Measurements from ENCODE around the gene PPARD.

The PPARD gene

DNA sequence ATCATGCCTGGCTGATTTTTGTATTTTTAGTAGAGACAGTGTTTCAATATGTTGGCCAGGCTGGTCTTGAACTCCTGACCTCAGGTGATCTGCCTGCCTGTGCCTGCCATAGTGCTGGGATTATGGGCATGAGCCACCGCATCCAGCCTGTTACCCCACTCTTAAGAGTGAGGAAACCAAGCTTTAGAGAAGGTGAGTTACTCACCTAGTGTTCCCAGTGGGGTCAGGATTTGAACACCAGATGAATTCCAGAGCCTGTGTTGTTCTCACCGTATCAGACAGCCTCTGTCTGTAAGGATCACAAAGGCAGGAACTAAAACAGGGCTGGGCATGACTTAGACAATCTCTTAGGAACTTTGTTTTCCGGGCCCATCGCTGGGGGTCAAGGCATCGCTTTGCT, 100.3 kb downstream of the PPARD start:
- DNase-seq: no peak

DNA sequence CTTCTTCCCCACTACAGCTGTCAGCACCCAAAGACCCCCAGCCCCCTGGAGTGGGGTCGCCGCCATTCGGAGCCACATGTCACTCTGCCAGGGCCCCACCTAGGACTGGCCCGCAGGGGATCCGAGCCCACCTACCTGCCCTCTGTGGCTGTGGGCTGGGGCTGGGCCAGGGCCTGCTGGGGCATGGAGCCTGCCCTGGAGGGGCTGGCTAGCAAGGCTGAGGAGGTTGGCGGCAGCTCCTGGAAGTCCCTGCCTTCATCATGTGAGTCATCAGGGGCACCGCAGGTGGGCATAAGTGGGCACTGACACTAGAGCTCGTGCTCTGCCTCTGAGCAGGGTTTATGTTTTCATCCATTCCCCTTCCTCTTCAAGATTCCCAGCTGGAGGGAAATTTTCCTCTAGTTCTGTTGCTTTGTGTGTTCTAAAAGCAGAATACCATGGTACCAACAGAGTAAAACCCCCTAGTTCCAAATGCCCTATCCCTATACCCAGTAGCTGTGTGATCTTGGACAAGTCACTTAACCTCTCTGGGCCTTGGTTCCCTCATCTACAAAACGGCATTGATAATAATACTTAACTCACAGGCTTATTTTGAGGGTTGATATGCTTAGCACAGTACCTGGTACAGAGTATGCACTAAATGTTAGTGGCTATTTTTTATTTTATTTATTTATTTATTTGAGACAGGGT, 101.1 kb downstream of the PPARD start:
- DNase-seq: no peak

DNA sequence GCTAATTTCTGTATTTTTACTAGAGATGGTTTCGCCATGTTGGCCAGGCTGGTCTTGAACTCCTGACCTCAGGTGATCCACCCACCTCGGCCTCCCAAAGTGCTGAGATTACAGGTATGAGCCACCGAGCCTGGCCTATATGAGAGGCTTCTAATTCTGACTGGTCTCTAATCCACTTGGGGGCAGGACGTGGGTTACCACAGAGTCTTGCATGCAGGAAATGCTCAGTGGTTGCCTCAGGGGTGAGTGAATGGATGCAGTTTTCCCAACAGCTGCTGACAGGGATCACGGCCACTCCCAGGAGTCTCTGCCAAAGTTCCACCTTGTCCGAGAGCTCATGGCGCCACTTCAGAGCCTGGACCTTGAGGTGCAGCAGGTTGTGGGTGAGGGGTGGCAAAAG, 103.3 kb downstream of the PPARD start:
- no peak for DNase-seq

DNA sequence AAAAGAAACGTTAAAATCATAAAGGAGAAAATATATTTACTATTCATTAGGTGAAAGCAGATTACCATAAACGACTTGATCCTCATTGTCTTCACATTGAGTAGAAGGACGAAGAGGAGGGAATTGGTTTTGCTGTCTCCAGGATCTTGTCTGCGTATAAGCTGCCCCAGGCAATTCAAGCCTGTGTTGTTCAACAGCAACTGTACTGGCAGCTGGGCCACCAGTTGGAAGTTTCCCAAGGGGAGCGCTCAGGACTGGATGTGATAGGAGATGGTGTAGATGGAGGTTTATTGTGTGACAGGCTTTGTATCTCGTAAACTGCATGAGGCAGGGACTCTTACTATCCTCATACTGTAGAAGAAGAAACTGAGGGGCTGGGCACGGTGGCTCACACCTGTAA, 105.8 kb downstream of the PPARD start:
- DNase-seq: no peak

DNA sequence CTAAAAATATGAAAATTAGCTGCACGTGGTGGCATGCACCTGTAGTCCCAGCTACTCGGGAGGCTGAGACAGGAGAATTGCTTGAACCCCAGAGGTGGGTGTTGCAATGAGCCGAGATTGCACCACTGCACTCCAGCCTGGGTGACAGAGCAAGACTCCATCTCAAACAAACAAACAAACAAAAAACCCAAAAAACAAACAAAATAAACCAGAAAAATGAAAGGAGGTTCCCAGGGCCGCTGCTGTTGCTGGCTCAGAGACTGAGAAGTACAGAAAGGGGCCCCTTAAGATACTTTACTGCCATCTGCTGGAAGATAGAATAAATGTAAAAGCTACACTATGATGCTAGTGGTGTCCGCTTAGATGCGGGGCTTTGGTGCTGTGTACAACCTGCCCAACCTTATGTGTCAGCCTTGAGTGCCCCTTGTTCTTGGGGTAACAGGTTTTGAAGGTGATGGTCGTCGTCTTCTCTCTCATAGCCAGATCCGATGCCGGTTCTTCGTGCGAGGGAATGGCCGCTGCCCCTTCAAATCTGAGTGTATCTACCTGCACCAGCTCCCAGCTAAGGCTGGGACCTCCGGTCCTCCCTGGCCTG, 107.0 kb downstream of the PPARD start:
- DNase-seq: peak in 7 of 14 donors; percentile 11 to 65 (median 18)

DNA sequence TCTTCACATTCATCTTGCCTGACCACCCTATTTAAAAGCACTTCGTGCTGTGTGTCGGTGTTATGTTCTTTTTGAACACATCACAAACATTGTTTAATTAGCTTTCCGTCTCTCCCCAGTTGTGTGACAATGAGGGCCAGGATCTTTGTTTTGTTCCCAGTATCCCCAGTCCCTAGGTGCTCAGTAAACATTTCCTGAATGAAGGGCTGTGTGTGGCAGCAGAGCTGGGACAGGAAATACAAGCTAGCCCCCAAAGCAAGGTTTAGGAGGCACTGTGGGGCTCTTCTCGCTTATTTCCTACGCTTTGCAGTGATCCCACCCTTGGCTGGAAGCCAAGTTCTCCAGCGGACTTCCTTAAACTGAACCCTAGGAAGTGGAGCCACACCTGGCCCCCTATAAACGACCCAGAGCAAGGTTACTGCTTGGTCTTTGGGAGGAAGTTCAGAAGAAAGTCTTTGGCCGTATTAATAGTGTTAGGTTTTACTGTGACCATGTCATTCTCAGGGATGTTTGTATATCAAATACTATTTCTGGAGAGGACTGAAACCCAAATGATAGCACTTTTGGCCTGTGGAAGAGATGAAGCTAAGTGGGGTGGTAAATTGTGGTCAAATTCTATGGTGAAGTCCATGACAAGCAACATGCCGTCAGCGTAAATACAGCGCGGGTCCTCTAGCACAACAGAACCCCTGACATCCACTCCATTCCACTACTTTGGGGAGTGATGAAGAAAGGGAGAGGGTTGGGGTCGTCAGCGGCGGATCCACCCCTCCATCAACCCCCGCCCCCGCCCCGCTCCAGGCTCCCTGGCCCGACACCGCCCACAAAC, 109.2 kb downstream of the PPARD start:
- DNase-seq: no peak

DNA sequence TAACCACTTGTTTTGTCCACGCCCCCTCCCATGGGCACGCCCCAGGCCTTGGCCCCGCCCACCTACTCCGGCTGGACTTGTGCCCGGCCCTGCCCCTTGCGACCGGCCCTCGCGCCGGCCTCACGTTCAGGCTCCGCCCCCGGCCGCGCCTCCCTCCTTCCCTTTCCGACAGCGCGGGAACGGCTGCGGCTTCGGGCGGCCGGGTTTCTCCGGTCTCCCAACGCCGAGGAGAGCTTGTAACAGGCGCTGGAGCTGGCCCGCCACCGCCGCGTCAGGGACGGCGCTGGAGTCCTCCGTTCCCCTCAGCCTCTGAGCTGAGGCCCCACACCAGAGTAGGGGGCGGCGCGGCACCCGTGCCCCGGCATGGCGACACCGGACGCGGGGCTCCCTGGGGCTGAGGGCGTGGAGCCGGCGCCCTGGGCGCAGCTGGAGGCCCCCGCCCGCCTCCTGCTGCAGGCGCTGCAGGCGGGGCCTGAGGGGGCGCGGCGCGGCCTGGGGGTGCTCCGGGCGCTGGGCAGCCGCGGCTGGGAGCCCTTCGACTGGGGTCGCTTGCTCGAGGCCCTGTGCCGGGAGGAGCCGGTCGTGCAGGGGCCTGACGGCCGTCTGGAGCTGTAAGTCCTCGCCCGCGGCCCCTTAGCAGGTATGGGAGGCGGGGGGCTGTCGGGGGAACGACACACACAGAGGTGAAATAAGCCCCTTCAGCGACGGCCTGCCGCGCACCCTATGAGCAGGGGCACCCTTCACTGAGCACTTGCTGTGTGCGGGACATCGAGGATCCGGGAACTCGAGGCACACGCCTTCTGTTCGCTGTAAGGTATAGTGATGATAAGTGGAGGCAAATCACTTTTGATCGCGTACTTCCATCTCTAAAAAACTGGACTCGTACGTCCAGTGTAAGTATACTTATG, 110.1 kb downstream of the PPARD start, which contains the start of gene FANCE:
FANCE (plus strand) TSS at position 156 of the 908 bp plus-strand sequence; CDS start at position 364, 208 bp downstream.
- peak; percentile 26 to 93 (median 82) for DNase-seq

DNA sequence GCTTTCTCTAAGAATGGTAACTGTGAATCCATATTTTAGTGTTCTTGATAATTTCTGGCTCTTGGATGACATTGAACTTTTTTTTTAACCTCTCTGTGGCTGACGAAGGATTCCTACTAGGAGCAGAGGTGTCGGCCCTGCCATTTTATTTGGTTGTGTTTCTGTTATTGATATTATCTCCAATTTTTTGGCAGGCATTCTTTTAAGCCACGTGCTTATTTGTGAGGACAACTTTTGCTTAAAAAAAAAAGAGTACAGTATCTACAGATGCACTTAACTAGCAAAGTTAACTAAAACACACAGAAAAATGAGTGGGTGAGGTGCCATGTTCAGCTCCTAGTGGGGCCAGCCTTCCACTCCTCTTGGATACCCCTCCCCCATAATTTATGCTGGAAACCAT, 110.9 kb downstream of the PPARD start:
- DNase-seq: no peak

DNA sequence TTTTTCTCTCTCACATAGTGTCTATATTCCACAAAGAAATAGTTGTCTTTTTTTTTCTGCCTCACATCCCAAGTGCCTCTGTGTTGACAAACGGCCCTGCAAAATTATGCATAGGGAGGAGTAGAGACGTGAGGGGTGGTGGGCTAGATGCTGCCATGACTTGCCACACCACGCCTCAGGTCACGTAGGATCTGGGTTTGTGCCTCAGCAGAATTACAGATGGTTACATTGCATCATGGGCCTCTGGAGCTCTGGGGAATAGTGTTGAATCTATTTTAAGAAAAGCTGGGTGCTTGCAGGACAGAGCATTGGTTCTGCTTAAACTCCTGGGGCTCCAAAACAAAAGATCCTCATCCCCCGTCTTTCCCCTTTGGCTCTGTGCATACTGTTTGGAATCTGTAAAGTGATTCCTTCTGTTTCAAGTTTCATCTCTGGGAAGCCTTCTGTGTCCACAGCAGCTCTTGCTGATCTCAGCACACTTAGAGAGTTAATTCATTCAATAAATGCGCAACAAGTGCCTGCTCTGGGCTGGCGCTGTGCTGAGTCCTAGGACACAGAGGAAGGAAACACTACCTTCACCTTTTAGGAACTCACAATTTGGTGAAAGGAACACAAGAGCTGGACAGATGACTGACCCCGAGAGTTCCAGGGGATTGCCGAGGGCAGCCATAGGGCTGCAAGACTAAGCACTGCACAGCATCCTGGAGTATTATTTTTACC, 112.2 kb downstream of the PPARD start:
- no peak for DNase-seq

DNA sequence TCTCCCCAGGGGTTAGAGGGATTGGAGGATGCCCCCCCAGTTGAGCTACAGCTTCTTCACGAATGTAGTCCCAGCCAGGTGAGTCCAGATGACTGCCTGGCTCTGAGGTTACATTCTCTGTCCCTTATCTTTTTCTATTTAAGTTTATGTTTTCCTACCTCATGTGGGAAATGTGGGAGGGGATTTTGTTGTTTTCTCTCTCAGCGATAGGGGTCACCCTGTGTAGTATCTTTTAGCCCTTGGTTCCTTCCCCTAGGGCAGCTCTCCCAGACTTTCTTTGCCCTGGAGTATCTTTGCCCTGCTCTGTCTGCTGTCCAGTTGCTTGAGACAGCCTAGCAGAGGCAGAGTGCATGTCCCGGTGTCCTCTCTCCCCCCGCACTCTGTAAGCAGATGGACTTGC, 115.5 kb downstream of the PPARD start:
- no peak for DNase-seq

DNA sequence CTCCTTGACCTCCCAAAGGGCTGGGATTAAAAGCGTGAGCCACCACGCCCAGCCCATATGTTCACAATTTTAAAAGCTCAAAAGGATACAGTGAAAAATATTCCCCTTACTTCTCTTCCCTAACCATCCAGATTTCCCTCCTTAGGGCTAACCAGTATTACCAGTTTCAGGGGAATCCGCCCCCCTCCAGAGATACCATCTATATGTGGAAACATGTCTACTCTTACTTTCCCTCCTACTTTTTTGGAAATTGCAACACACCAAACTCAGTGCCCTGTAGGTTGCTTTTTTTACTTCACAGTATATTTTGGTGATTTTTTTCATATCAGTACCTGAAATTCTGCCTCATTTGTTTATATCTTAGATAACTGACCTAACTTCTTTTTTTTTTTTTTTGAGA, 118.9 kb downstream of the PPARD start:
- DNase-seq: no peak

DNA sequence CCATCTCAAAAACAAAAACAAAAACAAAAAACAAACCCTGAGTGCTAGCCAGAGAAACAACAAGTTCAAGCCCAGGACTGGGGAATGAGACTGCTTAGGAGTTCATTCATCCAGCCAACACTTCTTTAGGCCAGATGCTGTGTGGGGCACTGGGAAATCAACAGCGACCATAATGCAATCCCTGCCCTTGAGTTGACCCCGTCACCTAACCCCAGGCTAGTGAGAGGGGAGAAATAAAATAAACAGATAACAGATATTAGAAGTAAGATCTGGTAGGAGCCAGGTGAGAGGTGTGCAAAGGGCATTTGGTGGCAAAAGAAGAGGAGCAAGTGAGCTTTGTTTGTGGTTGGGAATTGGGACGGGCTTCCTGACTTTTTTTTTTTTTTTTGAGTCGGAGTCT, 120.9 kb downstream of the PPARD start:
- DNase-seq: no peak

DNA sequence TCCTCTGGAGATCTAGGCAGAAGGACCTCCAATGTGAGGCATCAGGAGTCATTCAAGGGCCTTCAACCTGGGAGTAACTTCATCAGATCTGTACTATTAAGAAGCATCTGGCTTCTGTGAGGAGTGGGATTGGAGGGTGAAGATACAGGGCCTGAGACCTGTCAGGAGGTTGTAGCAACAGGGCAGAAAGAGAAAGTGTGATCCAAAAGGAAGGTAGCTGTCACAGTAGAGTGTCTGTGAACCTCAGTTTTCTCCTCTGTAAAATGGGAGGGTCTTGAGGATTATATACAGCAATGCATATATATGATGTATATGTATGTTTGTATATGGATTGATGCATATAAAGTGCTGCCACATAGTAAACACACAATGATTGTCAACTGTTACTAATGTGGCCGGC, 123.3 kb downstream of the PPARD start:
- no peak for DNase-seq

DNA sequence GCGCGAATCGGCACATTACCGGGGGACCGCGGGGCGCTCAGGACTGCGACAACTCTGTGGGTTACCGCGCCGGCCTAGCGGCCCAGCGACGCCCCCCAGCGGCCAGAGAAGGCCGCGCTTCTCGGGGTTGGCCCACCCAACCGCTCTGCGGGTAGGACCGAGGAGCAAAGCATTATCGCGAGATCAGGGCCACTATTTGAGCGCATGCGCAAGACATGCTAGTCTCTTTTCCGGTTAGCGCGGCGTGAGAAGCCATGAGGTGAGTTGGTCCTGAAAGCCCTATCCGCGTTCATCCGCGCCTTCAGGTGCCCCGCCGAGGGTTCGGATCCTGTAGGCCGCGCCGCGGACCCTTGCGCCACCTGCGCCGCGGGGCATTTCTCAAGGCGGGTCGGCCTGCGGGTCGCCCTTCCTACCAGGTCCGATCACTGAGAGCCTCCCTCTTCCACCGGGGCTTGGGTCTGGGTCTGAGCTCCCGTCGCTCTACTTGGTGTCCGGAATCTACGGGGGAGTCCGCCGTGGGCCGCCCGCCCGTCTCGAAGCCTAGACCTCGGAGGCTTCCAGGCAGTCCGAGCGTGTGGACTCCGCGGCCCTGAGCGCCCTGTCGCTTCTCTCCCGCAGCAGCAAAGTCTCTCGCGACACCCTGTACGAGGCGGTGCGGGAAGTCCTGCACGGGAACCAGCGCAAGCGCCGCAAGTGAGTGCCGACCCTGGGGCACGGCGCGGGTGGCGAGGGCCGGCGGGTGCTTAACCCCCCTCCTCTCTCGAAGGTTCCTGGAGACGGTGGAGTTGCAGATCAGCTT, 126.0 kb downstream of the PPARD start, which contains the start of gene RPL10A:
RPL10A (plus strand) TSS at position 221 of the 799 bp plus-strand sequence; CDS start at position 255, 34 bp downstream.
- DNase-seq: peak; percentile 63 to 94 (median 91)

DNA sequence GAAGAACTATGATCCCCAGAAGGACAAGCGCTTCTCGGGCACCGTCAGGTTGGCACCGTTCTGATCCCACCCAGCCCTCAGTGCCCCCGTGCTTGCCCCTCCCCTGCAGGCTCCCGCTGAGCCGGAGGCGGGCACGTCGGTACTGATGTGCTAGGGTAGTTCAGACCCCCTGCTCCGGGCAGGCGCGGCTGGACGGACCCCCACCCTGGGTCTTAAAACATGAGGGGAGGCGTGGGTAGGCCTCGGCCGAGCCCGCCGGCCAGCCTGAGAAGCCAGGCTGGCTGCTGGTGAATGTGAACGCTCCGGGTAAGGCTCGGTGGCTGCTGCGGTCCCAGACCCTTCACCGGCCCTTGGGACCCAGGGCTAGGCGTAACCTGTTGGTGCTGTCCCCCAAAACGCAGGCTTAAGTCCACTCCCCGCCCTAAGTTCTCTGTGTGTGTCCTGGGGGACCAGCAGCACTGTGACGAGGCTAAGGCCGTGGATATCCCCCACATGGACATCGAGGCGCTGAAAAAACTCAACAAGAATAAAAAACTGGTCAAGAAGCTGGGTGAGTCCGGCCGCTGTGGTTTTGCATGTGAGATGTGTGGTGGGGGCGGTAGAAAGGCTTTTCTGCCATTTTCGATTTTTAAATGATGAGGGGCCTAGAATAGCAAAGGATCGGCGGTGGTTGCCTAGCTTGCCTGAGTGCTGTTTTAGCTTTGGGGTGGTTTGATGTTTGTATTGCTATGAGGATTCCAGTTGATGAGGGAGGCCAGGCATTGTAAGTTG, 126.8 kb downstream of the PPARD start:
- DNase-seq: peak in 2 of 14 donors; percentile 43 to 63

DNA sequence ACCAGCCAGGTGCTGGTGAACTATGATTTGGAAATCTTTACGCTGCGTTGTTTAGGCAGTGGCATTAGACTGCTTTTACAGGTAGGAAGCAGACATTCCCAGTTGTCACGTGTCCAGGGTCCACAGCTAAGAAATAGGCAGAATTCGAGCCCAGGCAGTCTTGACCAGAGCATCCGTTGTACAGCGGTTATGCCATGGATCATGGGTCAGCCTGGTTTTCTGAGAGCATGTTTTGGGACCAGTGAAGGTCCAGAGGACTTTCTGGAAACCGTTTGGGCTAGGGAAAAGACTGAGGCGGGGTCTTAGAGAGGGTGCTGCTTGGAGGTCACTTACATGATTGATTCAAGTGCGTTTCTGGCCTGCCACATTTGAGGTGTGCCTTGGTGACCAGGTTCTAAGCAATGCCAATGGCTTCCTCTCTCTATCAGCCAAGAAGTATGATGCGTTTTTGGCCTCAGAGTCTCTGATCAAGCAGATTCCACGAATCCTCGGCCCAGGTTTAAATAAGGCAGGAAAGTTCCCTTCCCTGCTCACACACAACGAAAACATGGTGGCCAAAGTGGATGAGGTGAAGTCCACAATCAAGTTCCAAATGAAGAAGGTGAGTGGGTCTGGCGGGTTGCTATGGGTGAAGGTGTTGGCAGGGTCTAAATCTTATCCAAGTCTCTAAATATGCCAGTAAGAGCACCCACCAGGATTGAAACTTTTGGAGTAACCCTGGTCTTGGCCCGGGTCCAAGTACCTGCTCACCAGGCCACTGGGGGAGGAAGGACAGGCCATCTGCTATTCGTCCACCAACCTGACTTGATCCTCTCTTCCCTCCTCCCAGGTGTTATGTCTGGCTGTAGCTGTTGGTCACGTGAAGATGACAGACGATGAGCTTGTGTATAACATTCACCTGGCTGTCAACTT, 127.6 kb downstream of the PPARD start:
- DNase-seq: peak in 1 of 14 donors; percentile 10

DNA sequence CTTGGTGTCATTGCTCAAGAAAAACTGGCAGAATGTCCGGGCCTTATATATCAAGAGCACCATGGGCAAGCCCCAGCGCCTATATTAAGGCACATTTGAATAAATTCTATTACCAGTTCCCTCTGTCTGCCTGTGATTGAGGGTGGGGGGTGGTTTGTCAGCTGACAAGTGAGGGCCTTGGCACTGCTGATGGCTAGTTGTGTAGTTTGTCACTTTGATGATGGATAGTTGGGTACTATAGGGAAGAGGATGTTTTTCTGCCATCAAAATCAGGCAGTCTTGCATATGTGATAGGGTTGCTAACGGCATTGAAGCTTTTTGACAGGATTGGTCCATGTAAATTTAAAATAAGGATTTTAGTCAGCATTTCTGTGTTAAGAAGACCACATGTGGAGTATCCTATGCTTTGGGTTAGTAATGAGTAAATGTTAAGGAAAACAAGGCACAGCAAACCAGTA, 128.3 kb downstream of the PPARD start:
- DNase-seq: no peak

DNA sequence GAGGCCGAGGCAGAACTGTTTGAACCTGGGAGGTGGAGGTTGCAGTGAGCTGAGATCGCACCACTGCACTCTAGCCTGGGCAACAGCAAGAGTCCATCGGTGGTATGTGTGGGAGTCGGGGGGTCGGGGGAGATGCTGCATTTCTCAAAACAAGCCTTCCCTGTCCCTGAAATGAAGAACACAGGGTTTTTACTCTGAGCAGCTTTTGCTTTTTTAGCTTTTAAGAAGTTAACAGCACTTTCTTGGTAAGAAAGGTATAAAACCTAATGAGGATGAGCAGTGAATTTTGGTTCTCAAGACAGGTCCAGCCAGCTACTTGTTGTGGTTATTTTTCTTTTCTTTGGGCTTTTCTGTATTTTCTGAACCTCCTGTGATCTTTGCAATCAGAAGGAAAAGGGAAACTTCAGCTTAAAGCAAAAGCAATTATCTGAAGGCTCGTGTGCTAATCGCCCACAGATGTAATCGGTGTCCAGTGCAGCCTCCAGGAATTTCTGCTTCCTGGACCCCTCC, 129.5 kb downstream of the PPARD start:
- no peak for DNase-seq

Measured in C1 segment of cervical spinal cord (tissue), 14 donors.